ENCODE measurements around the gene TCF12. TPM values are rescaled to one million over a fixed set of nuclear protein-coding genes. Genes with fewer than 3 reads are reported as not detected.

Gene TCF12
- total RNA-seq, 1 donor from 2014 or later = 48.4 TPM

DNA sequence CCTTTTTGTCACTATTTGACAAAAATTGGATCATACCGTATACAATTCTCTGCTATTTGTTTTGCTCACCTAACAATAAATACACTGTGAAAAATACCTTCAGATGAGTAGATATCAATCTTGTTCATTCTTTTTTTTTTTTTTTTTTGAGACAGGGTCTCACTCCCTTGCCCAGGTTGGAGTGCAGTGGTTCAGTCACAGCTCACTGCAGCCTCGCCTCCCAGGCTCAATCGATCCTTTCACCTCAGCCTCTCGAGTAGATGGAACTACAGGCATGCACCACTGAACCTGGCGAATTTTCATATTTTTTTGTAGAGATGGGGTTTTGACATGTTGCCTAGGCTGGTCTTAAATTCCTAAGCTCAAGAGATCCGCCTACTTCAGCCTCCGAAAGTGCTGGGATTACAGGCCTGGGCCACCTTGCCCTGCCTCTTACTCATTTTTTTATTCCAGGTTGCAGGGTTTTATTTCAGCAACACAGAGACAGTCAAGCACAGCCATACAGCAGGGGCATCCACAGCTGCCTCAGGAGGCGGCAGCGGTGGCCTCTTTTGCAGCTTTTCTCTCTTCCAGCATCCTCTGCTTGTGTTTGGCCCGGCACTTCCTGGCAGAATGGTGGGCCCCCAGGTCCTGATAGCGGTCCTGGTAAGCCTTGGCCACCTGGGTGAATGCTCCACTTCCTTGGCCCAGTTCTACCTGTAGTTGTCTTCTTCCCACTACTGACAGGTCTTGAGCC lies 406.7 kb downstream of the TCF12 start:
- ATAC-seq (no peak), DNase-seq (no peak)
- intact Hi-C loops (cut with micrococcal nuclease) = no loop called here

DNA sequence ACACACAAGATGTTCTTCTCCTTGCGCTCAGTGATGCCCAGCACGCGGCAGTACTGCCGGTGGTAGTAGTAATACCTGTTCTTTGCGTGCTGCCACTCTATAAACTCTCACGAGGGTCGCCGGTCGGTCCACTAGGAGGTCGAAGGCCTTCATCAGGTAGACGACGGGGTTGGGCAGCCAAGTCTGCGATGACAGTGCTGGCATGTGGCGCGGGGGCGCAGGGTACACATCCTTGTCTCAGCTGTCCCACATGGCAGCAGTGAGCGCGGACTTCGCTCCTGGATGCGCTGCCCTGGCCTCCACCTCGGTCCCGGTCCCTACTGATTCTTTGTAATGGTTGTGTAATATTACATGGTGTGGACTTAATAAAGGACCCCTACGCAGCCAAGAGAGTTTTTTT lies 407.8 kb downstream of the TCF12 start:
- intact Hi-C loops (cut with micrococcal nuclease) = no loop called here
- DNase-seq (no peak), ATAC-seq (no peak)

DNA sequence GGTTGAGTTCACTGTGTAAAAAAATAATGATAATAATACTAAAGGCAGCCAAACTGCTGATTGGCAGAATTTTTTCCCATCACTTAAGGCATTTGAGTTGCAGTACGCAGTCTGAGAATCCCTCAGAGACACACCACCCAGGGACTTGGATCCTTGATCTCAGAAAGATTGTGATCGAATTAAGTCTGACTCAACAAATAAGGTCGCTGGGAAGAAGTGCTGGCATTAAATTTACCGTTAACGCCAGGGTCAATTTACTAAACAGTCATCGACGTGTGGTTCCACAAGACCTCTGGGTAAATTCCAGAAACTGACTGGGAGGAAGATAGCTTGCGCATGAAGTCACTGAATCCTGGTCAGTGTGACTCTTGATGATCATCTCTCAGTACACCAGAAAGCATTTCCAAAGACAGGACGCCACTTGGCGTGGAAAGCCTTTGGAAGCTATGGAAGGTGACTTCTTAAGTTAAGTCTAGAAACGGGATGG lies 409.6 kb downstream of the TCF12 start:
- intact Hi-C loops (cut with micrococcal nuclease) = no loop called here
- DNase-seq = no peak
- ATAC-seq = peak; percentile 63

DNA sequence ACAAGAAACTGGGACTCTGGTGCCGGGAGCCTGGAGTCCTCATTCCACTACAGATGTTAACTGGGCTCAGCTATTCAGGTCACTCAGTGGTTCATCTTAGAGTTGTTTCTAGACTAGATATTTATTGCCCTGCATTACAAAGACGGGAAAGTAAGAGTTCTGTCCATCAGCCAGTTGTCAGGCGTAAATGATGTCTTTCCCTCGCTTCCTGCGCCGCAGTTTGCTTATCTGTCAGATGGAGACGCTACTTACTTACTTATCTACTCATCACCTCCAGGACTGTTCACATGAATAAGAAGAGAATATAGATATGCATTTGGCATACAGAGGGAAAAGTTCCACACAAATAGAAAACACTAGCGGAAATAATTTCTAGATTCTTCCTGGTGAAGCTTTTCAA lies 410.0 kb downstream of the TCF12 start:
- intact Hi-C loops (cut with micrococcal nuclease) = no loop called here
- ATAC-seq (peak; percentile 42), DNase-seq (no peak)

DNA sequence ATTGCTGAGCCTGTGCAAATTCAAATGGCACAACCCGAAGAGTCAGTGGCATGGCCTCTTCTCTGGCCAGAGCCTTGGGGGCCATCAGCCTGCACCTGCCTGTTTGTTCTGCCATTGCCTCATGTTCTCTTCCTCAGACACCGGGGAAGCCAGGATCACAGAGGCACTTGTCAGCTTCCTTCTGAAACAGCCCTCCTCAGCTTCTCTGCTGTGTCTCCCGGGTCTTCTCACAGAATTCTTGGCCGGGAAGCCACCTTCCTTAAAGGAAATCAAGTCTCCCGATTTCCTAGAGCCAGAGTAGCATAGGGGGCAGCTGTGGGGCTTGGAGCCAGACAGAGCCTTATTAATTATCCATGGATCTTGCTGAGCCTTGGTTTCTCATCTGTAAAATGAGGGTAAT lies 410.5 kb downstream of the TCF12 start:
- intact Hi-C loops (cut with micrococcal nuclease) = no loop called here
- DNase-seq (no peak), ATAC-seq (no peak)

DNA sequence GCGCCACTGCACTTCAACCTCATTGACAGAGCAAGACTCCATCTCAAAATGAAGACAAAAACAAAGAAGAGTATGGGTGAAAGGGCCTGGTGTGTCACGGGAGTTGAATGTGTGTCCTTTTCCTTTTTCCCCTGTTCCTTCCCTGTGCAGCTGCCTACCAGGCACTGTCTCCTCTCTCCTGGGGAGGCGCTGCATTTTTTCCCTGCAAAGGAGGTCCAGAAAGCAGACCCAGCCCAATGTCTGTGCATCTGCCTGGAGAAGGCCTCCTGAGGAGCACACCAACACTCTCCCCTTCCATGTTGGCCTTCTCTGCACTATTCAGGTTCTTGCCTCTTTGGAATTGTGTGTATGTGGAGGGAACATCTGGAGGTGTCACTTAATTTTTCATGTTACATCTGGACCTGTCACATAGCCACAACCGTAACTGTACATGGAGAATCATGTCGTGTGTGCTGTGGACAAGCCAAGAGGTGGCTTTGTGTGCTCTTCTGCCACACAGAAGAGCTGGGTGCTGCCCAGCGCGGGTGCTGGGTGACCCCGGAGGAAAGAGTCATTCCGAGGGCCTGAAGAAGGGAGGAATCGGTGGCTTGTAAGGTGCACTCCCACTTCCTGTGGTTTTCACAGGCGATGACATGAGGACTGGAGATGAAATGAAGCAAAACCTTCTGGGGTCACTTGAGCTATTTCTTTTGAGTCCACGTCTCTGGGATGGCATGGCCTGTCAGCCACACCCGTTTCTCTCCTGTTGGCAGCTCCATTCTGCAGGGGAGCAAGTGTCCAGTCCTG lies 411.3 kb downstream of the TCF12 start:
- no peak for ATAC-seq
- DNase-seq = no peak
- intact Hi-C loops (cut with micrococcal nuclease) = no loop called here

DNA sequence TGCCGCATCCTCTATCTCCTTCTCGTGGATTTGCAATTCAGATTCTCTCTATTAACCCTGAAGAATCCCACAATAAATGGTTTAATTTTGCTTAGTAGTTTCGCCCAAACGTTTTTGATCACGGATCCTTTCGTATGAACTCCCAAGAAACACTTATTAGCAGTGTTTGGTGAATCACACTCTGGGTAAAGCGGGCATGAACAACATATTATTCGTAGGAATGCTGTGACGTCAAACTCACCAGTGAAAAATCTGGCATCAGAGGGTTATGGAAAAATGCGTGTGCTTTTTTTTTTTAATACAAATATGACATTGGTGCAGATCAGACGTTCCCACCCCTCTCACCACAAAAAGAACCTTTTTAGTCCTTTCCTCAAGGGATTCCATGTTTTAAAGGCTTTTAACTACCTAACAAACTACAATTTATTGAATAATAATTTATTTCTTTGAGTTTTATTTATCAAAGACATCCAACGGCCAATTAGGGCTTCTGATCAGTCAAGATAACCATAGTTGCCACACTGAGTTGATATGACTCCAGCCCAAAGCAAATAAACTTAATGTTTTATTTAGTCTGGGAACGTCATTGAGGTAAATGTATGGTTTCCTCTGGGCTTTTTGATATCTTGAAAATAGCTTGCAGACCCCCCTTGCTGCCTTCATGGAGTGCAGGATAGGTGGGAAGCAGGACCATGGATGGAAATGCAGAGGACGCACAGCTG lies 412.3 kb downstream of the TCF12 start:
- no peak for DNase-seq
- intact Hi-C loops (cut with micrococcal nuclease) = no loop called here
- ATAC-seq = no peak

DNA sequence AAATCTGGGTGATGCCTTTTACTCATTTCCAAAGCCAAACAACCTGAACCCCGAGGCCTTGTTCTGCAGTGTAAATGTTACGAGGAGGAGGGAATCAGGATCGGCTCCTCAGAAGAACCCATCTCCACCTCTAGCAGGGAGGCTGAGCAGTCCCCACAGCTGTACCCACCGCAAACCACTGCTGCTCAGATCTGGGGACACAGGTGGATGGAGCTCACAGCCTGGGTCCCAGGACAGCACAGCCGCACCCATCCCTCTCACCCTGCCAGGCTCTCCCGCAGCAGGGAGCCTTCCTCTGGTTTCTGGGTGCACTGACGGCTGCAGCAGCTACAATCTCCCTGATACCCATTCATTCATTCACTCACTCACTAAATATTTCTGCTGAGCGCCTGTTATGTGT lies 413.9 kb downstream of the TCF12 start:
- DNase-seq (no peak), ATAC-seq (no peak)
- intact Hi-C loops (cut with micrococcal nuclease) = no loop called here

DNA sequence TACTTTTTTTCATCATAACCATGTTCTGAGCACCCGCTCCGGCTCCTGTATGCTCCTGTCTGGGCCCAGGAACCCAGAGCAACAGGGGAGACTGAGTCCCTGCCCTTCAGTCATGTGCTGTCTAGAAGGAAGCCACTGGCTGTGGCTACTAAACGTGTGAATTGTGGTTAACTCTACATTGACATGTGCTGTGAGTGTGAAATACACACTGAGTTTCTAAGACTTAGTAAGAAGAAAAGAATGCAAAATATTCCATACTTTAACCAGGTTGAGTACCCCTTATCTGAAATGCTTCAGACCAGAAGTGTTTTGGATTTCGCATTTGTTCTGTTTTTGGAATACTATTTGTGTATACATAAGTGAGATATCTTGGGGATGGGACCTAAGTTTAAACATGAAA lies 415.0 kb downstream of the TCF12 start:
- intact Hi-C loops (cut with micrococcal nuclease) = no loop called here
- DNase-seq (no peak), ATAC-seq (no peak)

DNA sequence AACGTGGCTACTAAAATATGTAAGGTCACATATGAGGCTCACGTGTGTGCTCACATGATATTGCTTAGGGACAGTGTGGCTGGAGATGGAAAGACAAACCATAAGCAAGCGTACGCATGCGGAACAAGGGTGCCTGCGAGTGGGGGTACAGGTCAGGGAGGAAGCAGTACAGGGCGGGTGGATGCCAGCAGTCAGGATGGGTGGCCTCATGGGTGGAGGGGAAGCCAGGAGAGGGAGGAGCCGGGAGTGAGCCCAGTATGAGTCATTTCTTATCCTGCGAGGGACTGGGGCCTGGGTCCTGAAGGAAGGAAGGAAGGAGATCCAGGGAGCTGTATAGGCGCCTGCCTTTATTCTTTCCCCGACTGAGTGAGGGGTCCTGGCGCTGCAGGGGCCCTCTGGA lies 415.8 kb downstream of the TCF12 start:
- intact Hi-C loops (cut with micrococcal nuclease) = no loop called here
- DNase-seq (no peak), ATAC-seq (peak; percentile 21)

DNA sequence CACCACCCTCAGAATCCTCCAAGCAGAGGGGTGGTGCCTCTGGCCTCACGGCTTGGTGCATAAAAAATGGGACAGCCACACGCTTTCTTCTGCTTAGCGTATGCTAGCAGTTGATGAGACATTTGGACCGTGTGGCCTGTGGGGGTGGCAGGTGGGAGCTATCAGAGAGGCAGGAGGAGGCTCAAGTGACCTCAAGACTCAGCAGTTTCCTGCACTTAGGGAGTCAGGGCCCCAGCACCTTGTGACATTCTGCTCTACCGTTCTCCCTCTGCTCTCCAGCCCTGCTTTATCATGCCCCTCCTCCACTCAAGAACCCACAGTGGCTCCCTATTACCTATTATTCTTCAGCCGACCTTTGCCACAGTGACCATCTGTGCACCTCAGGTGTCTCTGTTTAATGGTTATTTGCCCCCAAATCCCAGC lies 416.9 kb downstream of the TCF12 start:
- no peak for DNase-seq
- ATAC-seq = no peak
- intact Hi-C loops (cut with micrococcal nuclease) = no loop called here

DNA sequence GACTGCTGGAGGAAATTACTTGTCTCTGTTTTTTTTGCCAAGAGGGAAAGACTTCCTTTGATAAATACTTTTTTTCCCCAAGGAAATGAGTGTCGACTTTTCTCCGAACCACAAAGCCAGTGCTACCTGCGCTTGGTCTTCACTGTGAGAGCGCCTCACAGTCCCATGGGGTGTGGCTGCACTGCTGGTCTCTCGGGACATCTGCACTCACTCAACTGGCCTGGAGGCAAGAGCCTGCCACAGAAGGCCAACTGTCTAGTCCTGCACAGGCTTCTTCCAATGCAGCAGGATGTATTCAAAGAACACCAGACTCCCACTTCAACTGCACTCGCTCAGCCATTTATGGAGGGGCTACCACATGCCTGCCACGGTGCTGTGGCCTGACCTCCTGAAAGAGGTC lies 417.3 kb downstream of the TCF12 start:
- DNase-seq (no peak), ATAC-seq (no peak)
- intact Hi-C loops (cut with micrococcal nuclease) = no loop called here

DNA sequence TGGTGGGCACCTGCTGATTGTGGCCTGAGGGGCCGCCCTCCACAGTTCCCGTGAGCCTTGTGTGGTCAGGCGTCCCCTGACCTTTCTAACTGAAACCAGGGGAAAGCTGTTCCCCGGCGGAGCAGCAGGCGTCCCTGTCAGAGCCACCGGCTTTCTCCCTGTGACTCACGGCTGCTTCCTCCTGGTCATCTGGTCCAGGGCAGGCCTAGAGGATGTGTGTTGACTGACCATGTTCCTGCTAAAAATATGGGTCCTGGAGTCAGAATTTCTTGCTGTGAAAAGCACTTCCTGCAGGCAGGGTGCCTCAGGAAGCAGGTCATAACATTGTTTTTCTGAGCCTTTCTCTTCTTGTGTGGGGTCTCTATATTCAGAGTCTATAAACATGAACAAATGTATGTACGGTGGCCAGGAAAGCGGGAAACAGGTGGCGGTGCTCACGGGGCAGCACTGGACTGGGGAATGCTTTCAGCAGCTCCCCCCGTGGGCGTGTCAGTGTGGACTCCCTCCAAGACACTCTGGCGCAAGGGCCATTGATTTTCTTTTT lies 419.5 kb downstream of the TCF12 start:
- DNase-seq (peak; percentile 76), ATAC-seq (peak; percentile 80)
- intact Hi-C loops (cut with micrococcal nuclease) = no loop called here

DNA sequence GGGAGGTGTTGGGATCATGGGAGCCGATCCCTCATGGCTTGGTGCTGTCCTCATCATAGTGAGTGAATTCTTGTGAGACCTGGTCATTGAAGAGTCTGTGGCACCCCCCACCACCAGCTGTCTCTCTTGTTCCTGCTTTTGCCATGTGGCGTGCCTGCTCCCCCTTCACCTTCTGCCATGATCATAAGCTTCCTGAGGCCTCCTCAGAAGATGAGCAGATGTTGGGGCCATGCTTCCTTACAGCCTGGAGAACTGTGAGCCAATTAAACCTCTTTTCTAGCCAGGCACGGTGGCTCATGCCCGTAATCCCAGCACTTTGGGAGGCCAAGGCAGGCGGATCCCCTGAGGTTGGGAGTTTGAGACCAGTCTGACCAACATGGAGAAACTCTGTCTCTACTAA lies 420.9 kb downstream of the TCF12 start:
- no peak for ATAC-seq
- intact Hi-C loops (cut with micrococcal nuclease) = no loop called here
- no peak for DNase-seq

Other genes starting within 250 kb of the TCF12 start
- 23.2 TPM for gene ZNF280D, start 185.1 kb upstream of the TCF12 start, total RNA-seq